ENCODE measurements around the gene DES. TPM values are rescaled to one million over a fixed set of nuclear protein-coding genes. Genes with fewer than 3 reads are reported as not detected.

DES gene
- total and polyA plus RNA-seq, 2 of the 4 experiments (the other 2 are of a cell fraction): 4.3 to 4.9 TPM

- no peak overlapping the region for H2BK5ac ChIP-seq (ENCODE audit: low read depth, low read length, poor library complexity, severe bottlenecking)
- BruUV-seq (replicated peaks): no TSS peak
- 93% methylated on average over 3 of the region's 4 CpGs; no CpG with 5 or more reads in 1 of the 2 experiments for WGBS, 2 experiments (ENCODE audit: extremely low coverage in 2 of 2, insufficient read length in 1 of 2)
- H3K9ac ChIP-seq (ENCODE audit: low read depth, low read length): no peak overlapping the region
- H2AK5ac ChIP-seq (ENCODE audit: low read depth, low read length): no peak overlapping the region
- H3K27ac ChIP-seq (ENCODE audit: insufficient read depth, low read length): no peak overlapping the region
- H4K91ac ChIP-seq (ENCODE audit: insufficient read depth, low read depth, low read length): no peak overlapping the region
- dilution Hi-C loops (cut with HindIII; ENCODE audit: low sequenced_read_pairs, unreplicated experiment) (no loop called here), in situ Hi-C loops (cut with MboI; ENCODE audit: low sequenced_read_pairs) (no loop called here), intact Hi-C loops (cut with micrococcal nuclease) (no loop called here)
- no peaks in the 10 kb centered on the region for H3K9me3 ChIP-seq (ENCODE audit: control insufficient read depth, insufficient read depth, low read length)
- H4K20me1 ChIP-seq (ENCODE audit: insufficient read depth, low read length): no peaks in the 10 kb centered on the region
- no peak overlapping the region for H3K4me2 ChIP-seq (ENCODE audit: low read depth, low read length)
- CTCF ChIA-PET: no interaction called here
- no peak overlapping the region for H2AFZ ChIP-seq (replicated peaks; ENCODE audit: low read length, poor library complexity)
- H2BK15ac ChIP-seq (ENCODE audit: low read depth, low read length): no peak overlapping the region
- H3K14ac ChIP-seq (replicated peaks; ENCODE audit: low read depth, low read length): no peak overlapping the region
- peaks cover 11 to 14% of the 10 kb centered on the region in 2 experiments for H3K79me1 ChIP-seq (ENCODE audit: low read depth in 1 of 2, low read length in 2 of 2)
- no peak overlapping the region for H4K8ac ChIP-seq (ENCODE audit: low read depth in 2 of 2, low read length in 2 of 2)
- no peak overlapping the region for H2BK20ac ChIP-seq (ENCODE audit: low read depth, low read length)
- ATAC-seq (ENCODE audit: low read depth) (no peak), DNase-seq (no peak)
- H3K4me3 ChIP-seq (ENCODE audit: insufficient read depth, low read depth, low read length): no peak overlapping the region
- TF ChIP-seq MAZ (IDR thresholded peaks at IDR 0.05; ENCODE audit: borderline replicate concordance, low read depth, low read length) (no peak), CTCF (conservative IDR thresholded peaks at IDR 0.05; ENCODE audit: low read depth, low read length) (no peak), USF2 (IDR thresholded peaks at IDR 0.05; ENCODE audit: low read depth, low read length) (no peak), MAFK (IDR thresholded peaks at IDR 0.05; ENCODE audit: low read depth, low read length) (no peak), CEBPB (IDR thresholded peaks at IDR 0.05; ENCODE audit: low read depth, low read length) (no peak), NFE2L2 (IDR thresholded peaks at IDR 0.05; ENCODE audit: low read depth, low read length) (no peak), RAD21 (IDR thresholded peaks at IDR 0.05; ENCODE audit: low read length) (no peak), POLR2A (IDR thresholded peaks at IDR 0.05; ENCODE audit: low read depth, low read length) (no peak), SMC3 (IDR thresholded peaks at IDR 0.05; ENCODE audit: low read depth, low read length) (no peak), BHLHE40 (IDR thresholded peaks at IDR 0.05; ENCODE audit: low read depth, low read length) (no peak)
- H3K9me1 ChIP-seq (ENCODE audit: insufficient read depth, low read length): peaks cover 11% of the 10 kb centered on the region
- H3K23ac ChIP-seq (ENCODE audit: low read depth, low read length): no peak overlapping the region
- H2BK120ac ChIP-seq (ENCODE audit: low read depth, low read length): no peak overlapping the region
- H3K4ac ChIP-seq (ENCODE audit: low read depth, low read length): no peak overlapping the region
- no peaks in the 10 kb centered on the region; the same call in 1 of the 2 replicates for H3K27me3 ChIP-seq (ENCODE audit: control insufficient read depth, insufficient read depth, low read length)
- POLR2A ChIA-PET (ENCODE audit: unreplicated experiment): interaction anchor here (0.6 kb wide), 1 partner anchor 50 kb away, joined by 3 read pairs; no protein-coding TSS in a partner anchor
- no peak overlapping the region for H3K56ac ChIP-seq (ENCODE audit: extremely low read depth, insufficient read depth, low read length)
- H2AK9ac ChIP-seq (replicated peaks; ENCODE audit: low read depth, low read length, poor library complexity): no peak overlapping the region
- H3K4me1 ChIP-seq (ENCODE audit: control insufficient read depth, insufficient read depth, low read length): peaks cover 18% of the 10 kb centered on the region
- peaks cover 3% of the 10 kb centered on the region; the same call in 1 of the 2 replicates for H3K36me3 ChIP-seq (ENCODE audit: control insufficient read depth, insufficient read depth, low read length)
- H3K18ac ChIP-seq (ENCODE audit: low read depth, low read length): no peak overlapping the region
- H4K5ac ChIP-seq (ENCODE audit: low read depth, low read length): no peak overlapping the region
Observed at GRCh38 chr2:219438453-219438852, 20.3 kb downstream of the DES start.
